ENCODE results near the gene SEMA6C.

- TF ChIP-seq CTCF (conservative IDR thresholded peaks at IDR 0.05; ENCODE audit: low read depth, low read length): no peak
- TF ChIP-seq EZH2phosphoT487 (IDR thresholded peaks at IDR 0.05; ENCODE audit: borderline replicate concordance, low read length): no peak
- no peak for TF ChIP-seq EZH2 (IDR thresholded peaks at IDR 0.05; ENCODE audit: low read length, unreplicated experiment)
Measured at GRCh38 chr1:151165281-151165737, 18.9 kb upstream of the SEMA6C start.

All from PC-3 (cell line).